H1 (cell line): Measurements from ENCODE around the gene DOCK1. TPM values are rescaled to one million over a fixed set of nuclear protein-coding genes. Genes with fewer than 3 reads are reported as not detected.
"Not testable (repeated sequence)": the region's sequence is repeated elsewhere in the genome, so short reads cannot be mapped to it uniquely, and the experiment has no call there.

Experiments
- CTCF ChIA-PET: fragments of 300-600 bp; sonication (Branson Sonifier 250); formaldehyde crosslinking; loops from one replicate; lab custom pipeline; 2021; ENCODE audit not compliant: partially characterized antibody; lab: Charles Lee
- POLR2A ChIA-PET: fragments of 300-600 bp; sonication (Branson Sonifier 250); formaldehyde crosslinking; loops from one replicate; lab custom pipeline; 2021; ENCODE audit warnings: inconsistent platforms; ENCODE audit not compliant: partially characterized antibody; lab: Charles Lee
- DNase-seq, 2 experiments: peaks; one replicate each; pipeline versions ENCODE4 v3.0.0 to v3.0.0-alpha.2; 2010 to 2022; ENCODE audit warnings: low spot score in 2 of 2, low read depth in 1 of 2, mixed read lengths in 1 of 2
- FAIRE-seq: peaks from 2 replicates; lab custom pipeline; 2011; peaks lifted over from hg19 to GRCh38; lab: Jason Lieb, UNC
- H2AFZ ChIP-seq: 2 replicates; pipeline ENCODE4 v1.8.1; 2012; ENCODE audit warnings: low read length, inconsistent platforms
- H2AK5ac ChIP-seq: 2 replicates; pipeline ENCODE4 v1.6.1; 2013; ENCODE audit warnings: low read depth, low read length
- H2BK120ac ChIP-seq: replicated peaks from 2 replicates; pipeline ENCODE3; 2013; ENCODE audit warnings: low read depth, low read length, inconsistent platforms
- H2BK12ac ChIP-seq: 2 replicates; pipeline ENCODE4 v1.6.1; 2013; ENCODE audit warnings: low read depth, low read length
- H2BK15ac ChIP-seq: 2 replicates; pipeline ENCODE4 v1.6.1; 2013; ENCODE audit warnings: low read length
- H2BK20ac ChIP-seq: 2 replicates; pipeline ENCODE4 v1.6.1; 2013; ENCODE audit warnings: low read length
- H2BK5ac ChIP-seq: 2 replicates; pipeline ENCODE4 v1.6.1; 2013; ENCODE audit warnings: low read depth, low read length
- H3K14ac ChIP-seq: 2 replicates; pipeline ENCODE4 v1.6.1; 2013; ENCODE audit warnings: inconsistent platforms; ENCODE audit not compliant: insufficient read length
- H3K18ac ChIP-seq: 2 replicates; pipeline ENCODE4 v1.6.1; 2013; ENCODE audit warnings: low read length; ENCODE audit errors: extremely low read depth
- H3K23ac ChIP-seq: 2 replicates; pipeline ENCODE4 v1.6.1; 2013; ENCODE audit warnings: inconsistent platforms; ENCODE audit not compliant: insufficient read length
- H3K23me2 ChIP-seq: 2 replicates; pipeline ENCODE4 v1.6.1; 2013; ENCODE audit warnings: low read depth, low read length
- H3K27ac ChIP-seq: 2 replicates; pipeline ENCODE4 v1.6.1; 2011; ENCODE audit warnings: low read depth, low read length, inconsistent platforms
- H3K27me3 ChIP-seq, 4 experiments: replicated peaks in 1 of 4; 1 replicate in 1 of 4; 2 replicates in 3 of 4; pipeline versions ENCODE4 v1.6.1 to v1.8.1; 2011 to 2013; ENCODE audit warnings: low read length in 3 of 4, mild to moderate bottlenecking in 3 of 4, inconsistent platforms in 2 of 4, mixed read lengths in 2 of 4, moderate library complexity in 1 of 4; ENCODE audit not compliant: control insufficient read depth in 3 of 4, insufficient read depth in 3 of 4; ENCODE audit errors: extremely low read depth in 1 of 4
- H3K36me3 ChIP-seq, 4 experiments: 2 replicates each; pipeline versions ENCODE4 v1.6.1 to v1.8.1; 2011 to 2013; ENCODE audit warnings: mild to moderate bottlenecking in 4 of 4, low read length in 3 of 4, moderate library complexity in 2 of 4, control low read depth in 1 of 4, inconsistent platforms in 1 of 4; ENCODE audit not compliant: insufficient read depth in 4 of 4, control insufficient read depth in 2 of 4
- H3K4ac ChIP-seq: replicated peaks from 2 replicates; pipeline ENCODE3; 2013; ENCODE audit warnings: low read length, low read depth, mixed read lengths, inconsistent platforms; ENCODE audit not compliant: insufficient read length
- H3K4me1 ChIP-seq, 4 experiments: replicated peaks in 1 of 4; 1 replicate in 1 of 4; 2 replicates in 3 of 4; pipeline versions ENCODE4 v1.6.1 to v1.8.1; 2011 to 2013; ENCODE audit warnings: low read length in 3 of 4, inconsistent platforms in 2 of 4, mixed read lengths in 1 of 4; ENCODE audit not compliant: insufficient read depth in 4 of 4, control insufficient read depth in 3 of 4
- H3K4me2 ChIP-seq, 2 experiments: 2 replicates each; pipeline versions ENCODE4 v1.6.1 to v1.8.1; 2011 to 2013; ENCODE audit warnings: low read depth in 2 of 2, low read length in 2 of 2, control low read depth in 1 of 2, inconsistent platforms in 1 of 2, mild to moderate bottlenecking in 1 of 2; ENCODE audit not compliant: insufficient read depth in 1 of 2
- H3K4me3 ChIP-seq, 4 experiments: fragments of 200-600, 300-600 bp in 1 of 4; sonication (generic), shearing (Covaris generic), sonication (Bioruptor Twin) in 1 of 4; 2 replicates each; pipeline versions ENCODE4 v1.5.1 to v1.8.1; 2011 to 2016; ENCODE audit warnings: low read length in 4 of 4, low read depth in 3 of 4, control low read depth in 2 of 4, inconsistent platforms in 2 of 4, mild to moderate bottlenecking in 2 of 4, mixed read lengths in 1 of 4, moderate library complexity in 1 of 4; ENCODE audit not compliant: insufficient read depth in 2 of 4; ENCODE audit errors: extremely low read depth in 1 of 4
- H3K56ac ChIP-seq: replicated peaks from 2 replicates; pipeline ENCODE3; 2013; ENCODE audit warnings: low read depth, mild to moderate bottlenecking, mixed read lengths, low read length, inconsistent platforms; ENCODE audit not compliant: insufficient read length
- H3K79me1 ChIP-seq: 2 replicates; pipeline ENCODE4 v1.6.1; 2013; ENCODE audit warnings: low read depth, low read length, control low read depth
- H3K79me2 ChIP-seq, 2 experiments: 2 replicates each; pipeline versions ENCODE4 v1.6.1 to v1.8.1; 2012 to 2013; ENCODE audit warnings: low read length in 2 of 2, mild to moderate bottlenecking in 2 of 2, inconsistent platforms in 1 of 2; ENCODE audit not compliant: insufficient read depth in 2 of 2, control insufficient read depth in 1 of 2
- H3K9ac ChIP-seq, 4 experiments: replicated peaks in 1 of 4; 1 replicate in 1 of 4; 2 replicates in 3 of 4; pipeline versions ENCODE4 v1.6.1 to v1.8.1; 2011 to 2013; ENCODE audit warnings: low read depth in 3 of 4, low read length in 3 of 4, control low read depth in 2 of 4, mild to moderate bottlenecking in 2 of 4, moderate library complexity in 2 of 4, inconsistent platforms in 1 of 4; ENCODE audit errors: extremely low read depth in 1 of 4
- H3K9me3 ChIP-seq, 2 experiments: 2 replicates each; pipeline versions ENCODE4 v1.6.1 to v1.8.1; 2012 to 2013; ENCODE audit warnings: mild to moderate bottlenecking in 2 of 2, moderate library complexity in 2 of 2, control low read depth in 1 of 2, inconsistent platforms in 1 of 2, low read depth in 1 of 2, low read length in 1 of 2, mixed read lengths in 1 of 2; ENCODE audit not compliant: insufficient read depth in 2 of 2
- H4K20me1 ChIP-seq, 2 experiments: replicated peaks in 1 of 2; 2 replicates each; pipeline versions ENCODE3 to v1.8.1; 2011 to 2013; ENCODE audit warnings: inconsistent platforms in 2 of 2, low read length in 2 of 2, mild to moderate bottlenecking in 1 of 2; ENCODE audit not compliant: insufficient read depth in 2 of 2, control insufficient read depth in 1 of 2
- H4K5ac ChIP-seq: 2 replicates; pipeline ENCODE4 v1.6.1; 2013; ENCODE audit warnings: low read length, low read depth, mixed read lengths, inconsistent platforms; ENCODE audit not compliant: insufficient read length
- H4K8ac ChIP-seq: 2 replicates; pipeline ENCODE4 v1.8.0; 2013; ENCODE audit warnings: mild to moderate bottlenecking, moderate library complexity, low read length, inconsistent platforms; ENCODE audit not compliant: insufficient read depth; ENCODE audit errors: extremely low read depth
- H4K91ac ChIP-seq: replicated peaks from 2 replicates; pipeline ENCODE3; 2013; ENCODE audit warnings: low read length, mixed read lengths, inconsistent platforms; ENCODE audit not compliant: insufficient read length
- KDM4A ChIP-seq: IDR thresholded peaks from one replicate; pipeline ENCODE4 v1.7.1; 2012; ENCODE audit warnings: low read depth, mild to moderate bottlenecking, moderate library complexity, low read length, inconsistent platforms; ENCODE audit not compliant: severe bottlenecking
- WGBS, 2 experiments: shearing (Covaris generic) in 1 of 2; methylation state at CpG; one replicate each; pipeline versions ENCODE4 v1.1.6 to v1.1.7; 2013 to 2015; ENCODE audit warnings: low lambda C conversion rate in 2 of 2, mixed read lengths in 2 of 2, inconsistent platforms in 1 of 2, low coverage in 1 of 2, missing lambda C conversion rate in 1 of 2; ENCODE audit not compliant: insufficient replicate concordance in 2 of 2, insufficient coverage in 1 of 2, insufficient read length in 1 of 2; ENCODE audit errors: extremely low coverage in 1 of 2, missing lambda C conversion rate in 1 of 2; 5-methylcytosine and 5-hydroxymethylcytosine counted together
- polyA plus RNA-seq, 7 experiments: library from polyadenylated mRNA; depleted of rRNA in 3 of 7; stranded (reverse) in 5 of 7; unstranded in 2 of 7; fragments of >200 nt in 5 of 7; fragments of 200-250 nt in 2 of 7; gene quantifications; 1 replicate in 5 of 7; 2 replicates in 1 of 7; 4 replicates in 1 of 7; pipeline versions ENCODE4 v1.2.1 to v1.2.3, GENCODE V29; 2011 to 2013; ENCODE audit warnings: missing spikeins in 2 of 7, mixed read lengths in 2 of 7
- total RNA-seq: library from RNA; stranded (reverse); fragmentation: NEBNext Ultra II Directional; extraction: Animal tissue kit (Norgen Biotek cat#: 25700); gene quantifications from 2 replicates; pipeline ENCODE4 v1.2.1, GENCODE V29; 2021

Gene DOCK1
- total and polyA plus RNA-seq, 2 of the 8 experiments (the other 6 are each of a cell fraction or from before 2014, with no cell fraction given): 11.6 to 53.0 TPM

DNA sequence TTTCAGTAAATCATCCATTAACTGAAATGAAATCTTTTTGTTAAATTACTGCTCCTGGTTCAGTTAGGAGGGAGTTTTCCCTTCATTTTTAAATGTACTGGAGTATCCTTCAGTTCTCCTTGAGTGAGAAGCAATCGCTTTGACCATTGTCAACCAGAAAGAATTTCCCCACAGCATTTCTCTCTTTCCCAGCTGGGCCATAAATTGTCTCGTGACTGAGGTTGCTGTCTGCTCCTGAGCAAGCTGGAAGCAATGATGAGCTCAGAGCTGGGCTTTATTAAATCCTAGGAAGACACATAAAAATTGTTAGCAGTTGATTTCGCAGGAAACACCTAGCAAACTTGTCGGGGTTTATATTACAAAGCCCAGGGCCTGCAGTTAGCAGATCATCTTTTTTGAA is 393.2 kb downstream of the DOCK1 start:
- H2BK120ac ChIP-seq: no peak overlapping the region
- H3K4me3 ChIP-seq: no peak overlapping the region
- no peak overlapping the region for H3K14ac ChIP-seq
- no peak overlapping the region for H3K27ac ChIP-seq
- H2AK5ac ChIP-seq: no peak overlapping the region
- no peak for TF ChIP-seq KDM4A
- no peaks in the 10 kb centered on the region for H3K36me3 ChIP-seq
- H3K4me1 ChIP-seq: peaks cover 0 to 8% (median 5%) of the 10 kb centered on the region in 4 experiments; a peak in 2 of 7 replicates
- 96% methylated on average over 4 of the region's 4 CpGs; no CpG with 5 or more reads in 1 of the 2 experiments for WGBS, 2 experiments
- no peak overlapping the region for H3K4ac ChIP-seq
- H3K56ac ChIP-seq: no peak overlapping the region
- no peak overlapping the region for H3K18ac ChIP-seq
- no peak overlapping the region for H2BK12ac ChIP-seq
- H2BK20ac ChIP-seq: no peak overlapping the region
- no peak overlapping the region for H4K91ac ChIP-seq
- no peaks in the 10 kb centered on the region for H4K20me1 ChIP-seq
- no peak overlapping the region for H3K4me2 ChIP-seq
- no peaks in the 10 kb centered on the region for H3K79me2 ChIP-seq
- no peak overlapping the region for H2AFZ ChIP-seq
- ChIA-PET CTCF (no interaction called here), POLR2A (no interaction called here)
- H2BK15ac ChIP-seq: no peak overlapping the region
- no peak overlapping the region for H4K5ac ChIP-seq
- H3K9me3 ChIP-seq: no peaks in the 10 kb centered on the region
- no peak overlapping the region for H2BK5ac ChIP-seq
- no peaks in the 10 kb centered on the region for H3K27me3 ChIP-seq
- no peaks in the 10 kb centered on the region for H3K79me1 ChIP-seq
- H4K8ac ChIP-seq: no peak overlapping the region
- DNase-seq: no peak
- H3K23ac ChIP-seq: no peak overlapping the region
- no peaks in the 10 kb centered on the region for H3K23me2 ChIP-seq
- H3K9ac ChIP-seq: no peak overlapping the region
- no peak for FAIRE-seq

GRCh38 chr10:127299192-127299591 is 394.0 kb downstream of the DOCK1 start:
- H2AK5ac ChIP-seq, H3K79me1 ChIP-seq, H2BK12ac ChIP-seq, H2BK5ac ChIP-seq, H2BK120ac ChIP-seq, H3K9ac ChIP-seq, H3K79me2 ChIP-seq, FAIRE-seq, CTCF ChIA-PET, H3K9me3 ChIP-seq, H3K23ac ChIP-seq, H3K4me2 ChIP-seq, H4K20me1 ChIP-seq, H2BK15ac ChIP-seq, H3K4me1 ChIP-seq, H3K27me3 ChIP-seq, H4K8ac ChIP-seq, H3K4ac ChIP-seq, H2BK20ac ChIP-seq, H3K27ac ChIP-seq, DNase-seq, H3K14ac ChIP-seq, H3K56ac ChIP-seq, POLR2A ChIA-PET, H3K4me3 ChIP-seq, H3K18ac ChIP-seq, H2AFZ ChIP-seq, H3K23me2 ChIP-seq, H4K91ac ChIP-seq, H4K5ac ChIP-seq, H3K36me3 ChIP-seq: not testable (repeated sequence)
- 94% methylated on average over 11 of the region's 11 CpGs; no CpG with 5 or more reads in 1 of the 2 experiments for WGBS, 2 experiments
